Stimulated activated CD8-positive, alpha-beta memory T cell treated with anti-CD3 and anti-CD28 coated beads, Interleukin-4, amount 100 ng/mL, for 48 hours (primary cell): ENCODE data around the gene NLGN1.
"Not testable (repeated sequence)": the region's sequence is repeated elsewhere in the genome, so short reads cannot be mapped to it uniquely, and the experiment has no call there.

Experiments used
- DNase-seq: peaks from one replicate; pipeline ENCODE4 v3.0.0-alpha.2; 2020

The NLGN1 gene

DNA sequence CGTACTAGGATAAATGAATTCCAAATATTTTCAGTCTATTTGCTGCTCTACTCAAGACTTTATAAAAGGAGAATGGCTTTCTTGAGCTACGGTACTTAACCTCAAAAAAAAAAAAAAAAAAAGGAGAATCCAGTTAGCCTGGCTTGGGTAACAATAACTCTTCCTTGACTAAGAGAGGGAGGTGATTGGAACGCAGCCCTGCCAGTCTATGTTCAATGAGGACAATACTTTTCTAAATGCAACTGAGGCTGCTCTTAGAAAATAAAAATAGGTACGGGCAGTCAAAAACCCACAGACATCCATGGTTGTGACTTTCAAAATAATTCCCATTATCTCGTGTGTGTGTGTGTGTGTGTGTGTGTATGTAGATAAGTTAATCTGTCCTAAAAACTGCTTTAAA lies 799.9 kb downstream of the NLGN1 start:
- no peak for DNase-seq

DNA sequence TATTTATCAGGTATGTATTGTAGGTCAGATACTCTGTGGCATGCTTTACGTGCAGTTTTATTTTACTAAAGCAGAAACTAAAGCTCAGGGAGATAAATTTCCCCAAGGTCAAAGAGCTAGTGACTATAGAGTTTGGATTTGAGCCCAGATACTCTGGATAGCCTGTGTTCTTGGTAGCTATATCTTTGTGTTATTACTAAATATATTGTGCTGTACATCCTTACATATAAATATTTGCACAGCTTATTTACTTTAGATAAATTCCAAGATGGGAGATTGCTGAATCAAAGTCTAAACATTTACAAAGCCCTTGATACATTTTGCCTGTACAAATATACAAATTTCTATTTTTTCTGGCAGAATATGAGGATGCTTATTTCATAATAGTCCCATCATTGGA lies 800.7 kb downstream of the NLGN1 start:
- DNase-seq = no peak

- DNase-seq = no peak
Measured at GRCh38 chr3:174199696-174200095, 802.2 kb downstream of the NLGN1 start.

DNA sequence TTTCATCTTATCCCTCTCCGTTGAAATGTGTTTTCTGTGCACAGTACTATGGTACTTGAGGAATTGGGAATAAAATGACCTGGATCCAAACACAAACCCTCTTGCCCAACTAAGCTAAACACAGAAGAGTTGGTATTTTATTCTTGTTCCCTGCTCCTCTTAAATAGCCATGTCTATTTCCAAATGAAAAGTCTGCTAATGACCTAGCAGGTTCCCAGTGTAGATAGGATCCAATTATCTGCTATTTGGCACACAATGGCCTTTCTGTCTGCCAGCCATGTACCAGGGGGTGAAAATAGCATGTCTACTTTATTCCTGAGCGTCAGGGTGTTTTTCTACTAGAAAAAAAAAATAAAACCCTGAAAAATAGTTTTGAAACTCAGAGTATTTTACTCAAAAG lies 804.6 kb downstream of the NLGN1 start:
- no peak for DNase-seq

DNA sequence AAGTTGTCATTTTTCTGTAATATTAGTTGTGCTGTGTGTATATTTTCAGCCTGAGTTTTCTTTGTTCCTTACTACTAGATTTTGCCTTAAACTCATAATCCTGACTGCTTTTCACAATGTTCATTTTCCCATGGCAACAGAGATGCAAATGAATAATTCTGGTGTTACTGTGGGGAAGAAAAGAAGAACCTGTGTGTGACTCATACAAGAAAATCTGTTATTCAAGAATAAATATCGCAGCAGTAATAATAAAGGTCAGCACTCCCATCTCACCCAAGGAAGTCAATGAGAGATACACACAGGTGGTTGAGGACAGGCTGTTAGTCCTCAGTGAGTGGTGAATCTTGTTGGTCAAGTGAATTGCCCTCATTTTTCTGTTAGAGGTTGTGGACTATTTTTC lies 805.0 kb downstream of the NLGN1 start:
- DNase-seq = no peak

- no peak for DNase-seq
Measured at GRCh38 chr3:174204765-174205164, 807.2 kb downstream of the NLGN1 start.

- no peak for DNase-seq
Measured at GRCh38 chr3:174206607-174207192, 809.2 kb downstream of the NLGN1 start.

GRCh38 chr3:174208161-174208560 lies 810.6 kb downstream of the NLGN1 start:
- DNase-seq = no peak

DNA sequence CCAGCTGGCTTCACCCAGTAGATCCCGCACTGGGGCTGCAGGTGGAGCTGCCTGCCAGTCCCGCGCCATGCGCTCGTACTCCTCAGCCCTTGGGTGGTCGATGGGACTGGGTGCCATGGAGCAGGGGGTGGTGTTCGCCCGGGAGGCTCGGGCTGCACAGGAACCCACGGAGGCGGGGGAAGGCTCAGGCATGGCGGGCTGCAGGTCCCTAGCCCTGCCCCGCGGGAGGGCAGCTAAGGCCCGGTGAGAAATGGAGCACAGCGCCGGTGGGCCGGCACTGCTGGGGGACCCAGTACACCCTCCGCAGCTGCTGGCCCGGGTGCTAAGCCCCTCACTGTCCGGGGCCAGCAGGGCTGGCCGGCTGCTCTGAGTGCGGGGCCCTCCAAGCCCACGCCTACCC lies 814.4 kb downstream of the NLGN1 start:
- not testable (repeated sequence) for DNase-seq

DNA sequence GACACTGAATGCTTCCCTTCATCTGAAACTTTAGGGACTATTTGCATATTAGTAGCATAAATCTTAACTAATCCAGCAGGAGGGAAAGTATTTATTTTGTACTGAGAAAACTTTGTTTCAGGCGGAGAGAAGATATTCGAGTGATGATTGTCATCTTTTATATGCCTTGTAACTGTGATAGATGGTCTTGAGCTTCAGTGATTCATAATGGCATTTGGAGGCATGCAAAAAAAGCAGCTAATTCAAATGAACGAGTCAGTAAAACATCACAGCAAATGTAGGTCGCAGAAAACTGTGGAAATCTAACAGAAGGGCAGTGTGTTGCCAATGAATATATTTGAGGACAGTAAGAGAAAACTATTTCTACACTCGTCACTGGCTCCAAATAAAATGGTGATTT lies 817.9 kb downstream of the NLGN1 start:
- DNase-seq = no peak

DNA sequence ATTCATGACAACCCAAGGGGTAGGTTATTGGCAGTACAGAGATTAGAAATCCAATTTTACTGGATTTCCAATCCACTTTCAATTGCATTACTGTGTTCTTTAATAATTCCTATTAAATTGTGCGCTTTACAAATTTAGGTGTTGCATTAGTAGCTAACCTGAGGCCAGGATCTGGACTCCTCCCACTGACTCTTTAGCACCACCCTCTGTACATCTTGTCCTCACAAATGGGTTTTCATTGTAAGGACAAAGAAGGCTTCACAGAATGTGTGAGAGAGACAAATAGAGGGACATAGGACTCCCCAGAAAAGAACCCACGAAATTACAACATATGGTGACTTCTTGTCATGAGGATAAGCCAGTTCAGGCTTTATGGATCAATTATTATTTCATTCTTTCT lies 818.5 kb downstream of the NLGN1 start:
- no peak for DNase-seq

GRCh38 chr3:174216946-174217718 lies 819.6 kb downstream of the NLGN1 start:
- no peak for DNase-seq

- no peak for DNase-seq
Measured at GRCh38 chr3:174218016-174218415, 820.5 kb downstream of the NLGN1 start.

- no peak for DNase-seq
Measured at GRCh38 chr3:174219738-174220137, 822.2 kb downstream of the NLGN1 start.

GRCh38 chr3:174220775-174221554 lies 823.4 kb downstream of the NLGN1 start:
- no peak for DNase-seq

DNA sequence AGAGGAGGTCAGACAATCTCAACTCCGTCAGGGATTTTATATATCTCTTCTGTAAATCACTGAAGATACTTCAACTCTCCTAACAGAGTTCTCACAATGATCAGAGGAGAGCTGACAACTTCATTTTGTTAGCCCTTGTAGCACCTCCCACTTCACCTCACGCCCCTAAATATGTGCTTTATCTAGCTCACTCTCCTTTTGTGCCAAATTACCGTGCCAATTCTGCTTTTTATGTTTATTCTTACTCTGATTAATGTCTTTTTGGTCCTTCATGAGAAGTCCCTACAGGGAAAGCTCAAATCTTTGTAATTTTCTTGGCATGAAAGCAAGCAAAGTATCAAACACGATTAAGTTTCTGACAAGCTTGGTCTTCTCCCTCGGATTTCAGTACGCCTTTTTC lies 825.5 kb downstream of the NLGN1 start:
- DNase-seq = no peak

- DNase-seq = no peak
Measured at GRCh38 chr3:174223626-174224025, 826.1 kb downstream of the NLGN1 start.

- DNase-seq = no peak
Measured at GRCh38 chr3:174229916-174230315, 832.4 kb downstream of the NLGN1 start.

- DNase-seq = not testable (repeated sequence)
Measured at GRCh38 chr3:174232028-174232657, 834.6 kb downstream of the NLGN1 start.

DNA sequence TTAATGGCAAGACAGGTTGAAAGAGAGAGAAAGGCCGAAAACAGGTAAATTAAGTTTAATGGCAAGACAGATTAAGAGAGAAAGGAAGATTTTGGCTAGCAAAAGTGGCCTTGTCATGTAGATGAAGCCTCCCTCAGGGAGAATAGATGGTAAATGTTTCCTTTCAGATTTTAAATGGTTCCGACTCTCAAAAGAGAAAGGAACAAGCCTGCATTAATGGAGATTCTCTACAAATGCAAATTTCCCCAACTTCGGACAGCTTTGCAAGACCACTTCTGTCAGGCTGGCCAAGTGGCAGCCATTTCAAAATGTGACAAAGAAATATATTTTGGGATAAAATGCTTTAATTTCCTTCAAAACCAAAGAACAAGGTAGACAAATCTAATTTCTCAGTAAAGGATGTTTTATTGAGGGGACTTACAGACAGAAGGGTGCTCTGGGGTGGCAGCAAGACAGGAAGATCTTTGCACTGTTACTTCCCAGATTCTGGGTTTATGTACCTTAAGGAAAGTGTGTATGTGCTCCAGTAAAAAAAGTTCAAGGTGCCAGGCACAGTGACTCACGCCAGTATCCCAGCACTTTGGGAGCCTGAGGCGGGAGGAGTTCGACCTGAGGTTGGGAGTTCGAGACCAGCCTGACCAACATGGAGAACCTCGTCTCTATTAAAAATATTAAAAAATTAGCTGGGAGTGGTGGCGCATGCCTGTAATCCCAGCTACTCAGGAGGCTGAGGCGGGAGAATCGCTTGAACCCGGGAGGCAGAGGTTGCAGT lies 835.3 kb downstream of the NLGN1 start:
- no peak for DNase-seq

GRCh38 chr3:174233511-174233910 lies 836.0 kb downstream of the NLGN1 start:
- no peak for DNase-seq

- no peak for DNase-seq
Measured at GRCh38 chr3:174242311-174243041, 844.9 kb downstream of the NLGN1 start.
